Epithelial cell of esophagus (primary cell): ENCODE data around the gene SLC6A1.

Experiments used
- DNase-seq: peaks from one replicate; pipeline ENCODE4 v3.0.0; 2010; ENCODE audit warnings: low read depth
- H3K4me3 ChIP-seq: 2 replicates; pipeline ENCODE4 v1.5.1; 2011; ENCODE audit warnings: mild to moderate bottlenecking, low read length, control low read depth
- CTCF ChIP-seq: IDR thresholded peaks from 2 replicates; pipeline ENCODE4 v1.5.1; 2011; ENCODE audit warnings: low read depth, mild to moderate bottlenecking, low read length, control low read depth, inconsistent platforms; ENCODE audit not compliant: insufficient read depth; ENCODE audit errors: missing control alignments

The SLC6A1 gene

DNA sequence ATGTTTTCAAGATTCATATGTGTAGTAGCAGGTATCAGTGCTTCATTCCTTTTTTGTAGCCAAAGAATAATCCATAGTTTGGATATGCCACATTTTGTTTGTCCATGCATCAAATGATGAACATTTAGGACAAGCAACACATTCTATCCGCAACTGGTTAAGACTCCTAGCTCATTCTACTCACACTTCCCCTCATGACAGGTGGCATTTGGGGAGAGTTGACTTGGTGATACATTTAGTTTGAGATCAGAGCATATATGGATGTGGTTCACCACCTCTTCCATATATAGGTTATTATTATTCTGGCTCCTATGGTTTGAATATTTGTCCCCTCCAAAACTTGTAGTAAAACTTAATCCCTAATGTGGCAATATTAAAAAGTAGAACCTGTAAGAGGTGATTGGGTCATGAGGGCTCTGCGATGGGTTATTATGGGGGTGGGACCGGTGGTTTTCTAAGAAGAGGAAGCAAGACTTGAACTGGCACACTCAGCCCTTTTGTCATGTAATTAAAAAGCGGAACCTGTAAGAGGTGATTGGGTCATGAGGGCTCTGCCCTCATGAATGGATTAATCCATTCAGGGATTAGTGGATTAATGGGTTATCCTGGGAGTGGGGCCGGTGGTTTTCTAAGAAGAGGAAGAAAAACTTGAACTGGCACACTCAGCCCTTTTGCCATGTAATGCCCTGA, 86.4 kb downstream of the SLC6A1 start:
- no peak overlapping the region for H3K4me3 ChIP-seq
- DNase-seq: no peak
- no peak for TF ChIP-seq CTCF

- H3K4me3 ChIP-seq: no peak overlapping the region
- peak; percentile 20 for DNase-seq
- no peak for TF ChIP-seq CTCF
Observed at GRCh38 chr3:11080492-11080891, 87.9 kb downstream of the SLC6A1 start.

DNA sequence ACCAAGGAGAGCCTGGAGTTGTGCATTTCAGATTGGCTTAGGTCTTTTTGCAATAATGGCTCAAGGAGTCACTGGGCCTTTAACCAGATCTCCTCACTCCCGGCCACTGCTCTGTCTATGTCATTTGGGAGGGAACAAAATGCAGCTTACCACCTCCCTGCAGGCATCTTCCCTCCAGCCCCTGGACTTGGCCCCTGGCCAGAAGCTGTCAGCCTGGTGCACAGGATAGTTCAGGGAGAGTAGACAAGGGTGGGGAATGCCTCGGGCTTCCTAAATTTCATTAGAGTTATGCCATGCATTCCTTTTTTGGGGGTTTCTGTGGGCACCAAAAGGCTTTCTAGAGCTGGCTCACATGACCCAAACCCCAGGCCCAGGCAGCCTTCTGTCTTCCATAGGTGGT, 91.5 kb downstream of the SLC6A1 start:
- no peak overlapping the region for H3K4me3 ChIP-seq
- TF ChIP-seq CTCF: no peak
- no peak for DNase-seq

GRCh38 chr3:11084677-11085076, 92.1 kb downstream of the SLC6A1 start:
- no peak for DNase-seq
- TF ChIP-seq CTCF: no peak
- no peak overlapping the region for H3K4me3 ChIP-seq

GRCh38 chr3:11085093-11085840, 92.7 kb downstream of the SLC6A1 start:
- peak; percentile 27 for DNase-seq
- no peak for TF ChIP-seq CTCF
- H3K4me3 ChIP-seq: no peak overlapping the region

GRCh38 chr3:11086856-11087255, 94.3 kb downstream of the SLC6A1 start:
- TF ChIP-seq CTCF: no peak
- H3K4me3 ChIP-seq: no peak overlapping the region
- peak; percentile 21 for DNase-seq

GRCh38 chr3:11088066-11088465, 95.5 kb downstream of the SLC6A1 start:
- H3K4me3 ChIP-seq: no peak overlapping the region
- DNase-seq: no peak
- no peak for TF ChIP-seq CTCF
